ENCODE data around the gene LRCOL1.

Gene LRCOL1

DNA sequence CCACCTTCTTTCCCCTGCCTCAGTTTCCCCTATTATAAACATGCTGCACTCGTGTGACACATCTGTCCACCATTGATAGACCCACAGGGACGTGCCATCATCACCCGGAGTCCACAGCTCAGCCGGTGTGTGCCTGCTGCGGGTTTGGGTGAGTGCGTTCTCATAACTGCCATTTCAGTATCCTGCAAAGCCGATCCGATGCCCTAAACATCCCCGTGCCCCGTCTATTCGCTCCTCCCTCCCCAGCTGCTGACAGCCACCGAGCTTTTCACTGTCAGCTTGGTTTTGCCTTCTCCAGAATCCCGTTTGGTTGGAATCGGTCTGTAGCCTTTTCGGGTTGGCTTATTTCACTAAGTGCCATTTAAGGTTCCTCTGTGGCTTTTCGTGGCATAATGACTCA lies 3.9 kb downstream of the LRCOL1 start:
- no peak overlapping the region for H3K9ac ChIP-seq (ENCODE audit: low read length)

GRCh38 chr12:132605892-132606291 lies 4.5 kb downstream of the LRCOL1 start:
- no peaks in the 10 kb centered on the region for H4K20me1 ChIP-seq (ENCODE audit: insufficient read depth, low read length)
- H2AFZ ChIP-seq (ENCODE audit: low read length) = no peak overlapping the region
- H3K27ac ChIP-seq (ENCODE audit: low read depth, low read length, poor library complexity, severe bottlenecking) = no peak overlapping the region
- no peak overlapping the region for H3K4me3 ChIP-seq (ENCODE audit: low read depth, low read length, poor library complexity, severe bottlenecking)
- no peaks in the 10 kb centered on the region for H3K4me1 ChIP-seq (ENCODE audit: insufficient read depth, low read length, severe bottlenecking)
- no peak overlapping the region for H3K9ac ChIP-seq (ENCODE audit: low read length)
- no peaks in the 10 kb centered on the region for H3K9me3 ChIP-seq (ENCODE audit: low read length)
- no peaks in the 10 kb centered on the region for H3F3A ChIP-seq (ENCODE audit: insufficient read depth, low read length)
- no peak for TF ChIP-seq EZH2 (IDR thresholded peaks at IDR 0.05; ENCODE audit: borderline replicate concordance, low read length)
- TF ChIP-seq, protein P1, sequence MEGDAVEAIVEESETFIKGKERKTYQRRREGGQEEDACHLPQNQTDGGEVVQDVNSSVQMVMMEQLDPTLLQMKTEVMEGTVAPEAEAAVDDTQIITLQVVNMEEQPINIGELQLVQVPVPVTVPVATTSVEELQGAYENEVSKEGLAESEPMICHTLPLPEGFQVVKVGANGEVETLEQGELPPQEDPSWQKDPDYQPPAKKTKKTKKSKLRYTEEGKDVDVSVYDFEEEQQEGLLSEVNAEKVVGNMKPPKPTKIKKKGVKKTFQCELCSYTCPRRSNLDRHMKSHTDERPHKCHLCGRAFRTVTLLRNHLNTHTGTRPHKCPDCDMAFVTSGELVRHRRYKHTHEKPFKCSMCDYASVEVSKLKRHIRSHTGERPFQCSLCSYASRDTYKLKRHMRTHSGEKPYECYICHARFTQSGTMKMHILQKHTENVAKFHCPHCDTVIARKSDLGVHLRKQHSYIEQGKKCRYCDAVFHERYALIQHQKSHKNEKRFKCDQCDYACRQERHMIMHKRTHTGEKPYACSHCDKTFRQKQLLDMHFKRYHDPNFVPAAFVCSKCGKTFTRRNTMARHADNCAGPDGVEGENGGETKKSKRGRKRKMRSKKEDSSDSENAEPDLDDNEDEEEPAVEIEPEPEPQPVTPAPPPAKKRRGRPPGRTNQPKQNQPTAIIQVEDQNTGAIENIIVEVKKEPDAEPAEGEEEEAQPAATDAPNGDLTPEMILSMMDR (IDR thresholded peaks at IDR 0.05; ENCODE audit: low read length) = no peak
- H3K27me3 ChIP-seq (ENCODE audit: insufficient read depth, low read length) = peaks cover 6% of the 10 kb centered on the region
- no peak overlapping the region for H3K4me2 ChIP-seq (ENCODE audit: low read length)
- no peaks in the 10 kb centered on the region for H3K79me2 ChIP-seq (ENCODE audit: insufficient read depth, low read length)
- H3K9me2 ChIP-seq (ENCODE audit: low read depth, low read length) = no peaks in the 10 kb centered on the region
- no peaks in the 10 kb centered on the region for H3K36me3 ChIP-seq (ENCODE audit: insufficient read depth, low read length)

More for the DNA sequence above, 3.9 kb downstream of the LRCOL1 start:
- Histone ChIP-seq H3K27me3 (ENCODE audit: insufficient read depth, low read length) (peaks cover 10% of the 10 kb centered on the region), H3K9me3 (ENCODE audit: low read length) (no peaks in the 10 kb centered on the region), H3F3A (ENCODE audit: insufficient read depth, low read length) (no peaks in the 10 kb centered on the region), H3K4me1 (ENCODE audit: insufficient read depth, low read length, severe bottlenecking) (no peaks in the 10 kb centered on the region), H3K27ac (ENCODE audit: low read depth, low read length, poor library complexity, severe bottlenecking) (no peak overlapping the region), H4K20me1 (ENCODE audit: insufficient read depth, low read length) (no peaks in the 10 kb centered on the region), H3K9me2 (ENCODE audit: low read depth, low read length) (no peaks in the 10 kb centered on the region), H3K79me2 (ENCODE audit: insufficient read depth, low read length) (no peaks in the 10 kb centered on the region), H3K4me3 (ENCODE audit: low read depth, low read length, poor library complexity, severe bottlenecking) (no peak overlapping the region), H3K36me3 (ENCODE audit: insufficient read depth, low read length) (no peaks in the 10 kb centered on the region; the same call in 1 of the 2 replicates), H3K4me2 (ENCODE audit: low read length) (no peak overlapping the region), H2AFZ (ENCODE audit: low read length) (no peak overlapping the region)
- TF ChIP-seq, protein P1 (IDR thresholded peaks at IDR 0.05; ENCODE audit: low read length) = no peak
- TF ChIP-seq EZH2 (IDR thresholded peaks at IDR 0.05; ENCODE audit: borderline replicate concordance, low read length) = no peak

- H3K9me3 ChIP-seq (ENCODE audit: low read length) = no peaks in the 10 kb centered on the region
- no peak overlapping the region for H3K4me3 ChIP-seq (ENCODE audit: low read depth, low read length, poor library complexity, severe bottlenecking)
- no peak overlapping the region for H3K4me2 ChIP-seq (ENCODE audit: low read length)
- H3K27me3 ChIP-seq (ENCODE audit: insufficient read depth, low read length) = no peaks in the 10 kb centered on the region; the same call in none of the 2 replicates
- no peaks in the 10 kb centered on the region for H3K9me2 ChIP-seq (ENCODE audit: low read depth, low read length)
- H4K20me1 ChIP-seq (ENCODE audit: insufficient read depth, low read length) = no peaks in the 10 kb centered on the region
- H3K27ac ChIP-seq (ENCODE audit: low read depth, low read length, poor library complexity, severe bottlenecking) = no peak overlapping the region
- no peaks in the 10 kb centered on the region for H3K79me2 ChIP-seq (ENCODE audit: insufficient read depth, low read length)
- H3K9ac ChIP-seq (ENCODE audit: low read length) = no peak overlapping the region
- no peaks in the 10 kb centered on the region for H3K4me1 ChIP-seq (ENCODE audit: insufficient read depth, low read length, severe bottlenecking)
- TF ChIP-seq EZH2 (IDR thresholded peaks at IDR 0.05; ENCODE audit: borderline replicate concordance, low read length) = no peak
- TF ChIP-seq, protein P1 (IDR thresholded peaks at IDR 0.05; ENCODE audit: low read length) = no peak
- no peaks in the 10 kb centered on the region for H3F3A ChIP-seq (ENCODE audit: insufficient read depth, low read length)
- no peak overlapping the region for H2AFZ ChIP-seq (ENCODE audit: low read length)
- H3K36me3 ChIP-seq (ENCODE audit: insufficient read depth, low read length) = no peaks in the 10 kb centered on the region
Measured at GRCh38 chr12:132604668-132605441, 5.5 kb downstream of the LRCOL1 start.
